Heart left ventricle (tissue), 16 donors: Measurements from ENCODE around the gene CHSY3. TPM values are rescaled to one million over a fixed set of nuclear protein-coding genes. Genes with fewer than 3 reads are reported as not detected.
A peak's percentile ranks its signal among the peaks of the same experiment; 100 is the strongest.

Source experiments
- ATAC-seq, 4 donors: fragments of 200-7000 bp; cut with Tn5 transposase; one replicate each; pipeline ENCODE4 v1.9.1; 2020 to 2022; ENCODE audit warnings: moderate library complexity in 4 of 4, mild to moderate bottlenecking in 3 of 4, moderate number of reproducible peaks in 1 of 4
- DNase-seq, 5 donors: peaks; one replicate each; pipeline ENCODE4 v3.0.0-alpha.2; 2020
- H3K27ac ChIP-seq, 12 donors: fragments of 200-600 bp; sonication (generic) in 4 of 12; one replicate each; pipeline versions ENCODE4 v1.5.0 to v1.8.0; 2016 to 2022; ENCODE audit warnings: mild to moderate bottlenecking in 2 of 12
- H3K27me3 ChIP-seq, 9 donors: fragments of 200-600 bp; sonication (generic) in 2 of 9; one replicate each; pipeline versions ENCODE4 v1.5.1 to v1.8.0; 2016 to 2022; ENCODE audit warnings: mild to moderate bottlenecking in 3 of 9
- H3K36me3 ChIP-seq, 9 donors: fragments of 200-600 bp; sonication (generic) in 2 of 9; one replicate each; pipeline versions ENCODE4 v1.5.0 to v1.8.0; 2018 to 2022; ENCODE audit warnings: mild to moderate bottlenecking in 2 of 9
- H3K4me1 ChIP-seq, 12 donors: fragments of 200-600 bp; sonication (generic) in 4 of 12; one replicate each; pipeline versions ENCODE4 v1.5.0 to v1.8.0; 2016 to 2022; ENCODE audit warnings: mild to moderate bottlenecking in 3 of 12
- H3K4me3 ChIP-seq, 12 donors: fragments of 200-600 bp; sonication (generic) in 4 of 12; one replicate each; pipeline versions ENCODE4 v1.5.0 to v1.8.0; 2017 to 2022; ENCODE audit warnings: mild to moderate bottlenecking in 9 of 12, moderate library complexity in 4 of 12
- H3K9me3 ChIP-seq, 12 donors: fragments of 200-600 bp; sonication (generic) in 4 of 12; one replicate each; pipeline versions ENCODE4 v1.5.0 to v1.8.0; 2016 to 2022; ENCODE audit warnings: mild to moderate bottlenecking in 1 of 12
- CTCF ChIP-seq, 12 donors: fragments of 200-600 bp; sonication (generic) in 4 of 12; IDR thresholded peaks; one replicate each; pipeline versions ENCODE4 v1.5.0 to v1.8.0; 2018 to 2022; ENCODE audit warnings: antibody characterized with exemption in 12 of 12, mild to moderate bottlenecking in 5 of 12
- POLR2A ChIP-seq, 2 donors: fragments of 450-650 bp; IDR thresholded peaks; one replicate each; pipeline ENCODE4 v1.6.1; 2017; ENCODE audit warnings: antibody characterized with exemption in 2 of 2, mild to moderate bottlenecking in 2 of 2, moderate library complexity in 2 of 2
- WGBS, 4 donors: extraction: QIAGEN DNeasy Blood & Tissue Kit in 2 of 4; methylation state at CpG; one replicate each; pipeline versions ENCODE4 v1.1.5 to v1.1.7; 2013 to 2018; 5-methylcytosine and 5-hydroxymethylcytosine counted together
- intact Hi-C, 10 donors: fragments of 100-400 bp; cut with DNase I; formaldehyde crosslinking; loops; one replicate each; pipeline versions ENCODE4 v1.11.1 to v1.14.2; 2022
- polyA plus RNA-seq, 2 donors: library from polyadenylated mRNA; stranded (reverse); fragments of 200-250 nt; gene quantifications; one replicate each; pipeline ENCODE4 v1.2.3, GENCODE V29; 2013
- total RNA-seq, 9 donors: library from RNA; depleted of rRNA in 2 of 9; stranded (reverse); fragments of >200 nt in 2 of 9; fragmentation: NEBNext Ultra II Directional in 3 of 9; extraction: Animal tissue kit (Norgen Biotek cat#: 25700) in 3 of 9; gene quantifications; one replicate each; pipeline versions ENCODE4 v1.1.0 to v1.2.4, GENCODE V29; 2016 to 2023
- donor health status: ischemic (EF 13 %, LVEDD 7.1; RV severe dilation, severe dysfunction).
- donor health status: healthy with polysubstance abuse.
- donor health status: DM: no; HTN: yes; CAD: no.
- donor health status: DM: no; HTN: no; CAD: no.
- donor health status: ischemic (EF 25% LVEDD 6.9; RV normal size, moderate dysfunction).
- donor health status: ischemic (EF 25% LVEDD 5.7; RV mildly dilated, moderate dysfunction).
- donor health status: healthy.
- donor health status: DM: yes; HTN: yes; CAD: no.
- donor health status: ischemic (EF 35%, LVEDD 5.7; RV mildly dilated, moderate dysfunction).
- donor health status: nonischemic (EF 11% LVEDD 7.7; RV severe dilation, severe dysfunction).
- donor health status: DM: yes; HTN: yes; CAD: no.
- donor health status: PGD.
- donor health status: ischemic (EF 29% LVEDD 5.4; RV normal size, mild dysfunction).
- donor health status: nonischemic (EF 23%, LVEDD 6.1; RV moderate dilation, normal function).

The CHSY3 gene
- total and polyA plus RNA-seq, 11 donors = 0.04 to 2.9 (median 1.0) TPM

DNA sequence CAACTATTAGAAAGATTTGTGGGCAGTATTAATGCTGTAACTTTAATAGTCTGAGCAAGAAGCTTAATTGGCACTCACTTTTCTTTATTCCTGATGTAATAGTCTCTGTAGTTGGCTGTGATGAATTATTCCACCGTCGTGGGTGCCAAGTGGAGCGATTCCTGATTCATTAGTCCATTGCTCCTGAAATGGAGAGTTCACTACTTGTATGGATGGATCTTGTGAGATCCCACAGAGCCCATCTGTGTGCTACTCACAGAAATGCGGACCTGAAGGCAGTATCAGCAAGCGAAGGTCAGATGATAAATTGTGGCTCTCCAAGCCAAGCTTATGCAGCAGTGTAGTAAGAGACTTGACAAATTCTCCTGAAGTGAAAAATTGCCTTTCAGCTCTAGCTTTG is 212.2 kb downstream of the CHSY3 start:
- ATAC-seq (peak in 2 of 4 donors; percentile 42 to 45), DNase-seq (no peak)
- no peak overlapping the region for H3K27ac ChIP-seq
- H3K36me3 ChIP-seq = no peaks in the 10 kb centered on the region
- peaks cover 0 to 4% (median 0%) of the 10 kb centered on the region in 12 donors for H3K4me1 ChIP-seq
- intact Hi-C loops = loop anchor here in 1 of 10 donors (10.0 kb wide), 1 partner anchor 988 kb away; no protein-coding TSS in a partner anchor
- WGBS, 4 donors = 68 to 77% (median 71%) methylated on average over 5 of the region's 5 CpGs
- H3K9me3 ChIP-seq = no peaks in the 10 kb centered on the region
- H3K4me3 ChIP-seq = no peak overlapping the region
- no peaks in the 10 kb centered on the region for H3K27me3 ChIP-seq
- TF ChIP-seq POLR2A (IDR thresholded peaks at IDR 0.05) (no peak), CTCF (IDR thresholded peaks at IDR 0.05) (no peak)

GRCh38 chr5:130116972-130117371 is 212.7 kb downstream of the CHSY3 start:
- H3K27me3 ChIP-seq = no peaks in the 10 kb centered on the region
- no peaks in the 10 kb centered on the region for H3K36me3 ChIP-seq
- H3K9me3 ChIP-seq = no peaks in the 10 kb centered on the region
- H3K4me1 ChIP-seq = peaks cover 0 to 4% (median 0%) of the 10 kb centered on the region in 12 donors
- ATAC-seq (no peak), DNase-seq (no peak)
- WGBS, 4 donors = 97 to 100% (median 98%) methylated on average over 1 of the region's 1 CpG
- no peak overlapping the region for H3K4me3 ChIP-seq
- no peak for TF ChIP-seq CTCF (IDR thresholded peaks at IDR 0.05)
- TF ChIP-seq POLR2A (IDR thresholded peaks at IDR 0.05) = no peak
- H3K27ac ChIP-seq = no peak overlapping the region
- intact Hi-C loops = loop anchor here in 1 of 10 donors (10.0 kb wide), 1 partner anchor 988 kb away; no protein-coding TSS in a partner anchor

DNA sequence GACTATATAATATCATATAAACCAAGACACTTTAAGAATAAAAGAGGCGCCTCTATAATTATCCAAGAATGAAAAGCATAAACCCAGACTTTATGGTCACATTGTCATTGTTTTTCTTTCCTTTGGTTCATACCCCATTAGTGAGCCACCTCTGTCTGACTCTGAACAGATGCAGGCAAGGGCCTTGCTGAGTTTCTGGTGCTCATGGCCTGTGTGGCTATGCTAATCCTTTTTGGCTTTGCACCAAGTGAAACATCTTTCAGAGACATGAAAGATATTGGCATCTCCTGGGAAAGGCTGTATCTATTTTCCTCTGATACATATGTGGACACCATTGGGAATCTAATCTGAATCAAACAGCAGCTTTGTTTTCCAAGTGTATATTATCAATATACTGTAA is 222.5 kb downstream of the CHSY3 start:
- intact Hi-C loops = no loop called here
- no peak for ATAC-seq

DNA sequence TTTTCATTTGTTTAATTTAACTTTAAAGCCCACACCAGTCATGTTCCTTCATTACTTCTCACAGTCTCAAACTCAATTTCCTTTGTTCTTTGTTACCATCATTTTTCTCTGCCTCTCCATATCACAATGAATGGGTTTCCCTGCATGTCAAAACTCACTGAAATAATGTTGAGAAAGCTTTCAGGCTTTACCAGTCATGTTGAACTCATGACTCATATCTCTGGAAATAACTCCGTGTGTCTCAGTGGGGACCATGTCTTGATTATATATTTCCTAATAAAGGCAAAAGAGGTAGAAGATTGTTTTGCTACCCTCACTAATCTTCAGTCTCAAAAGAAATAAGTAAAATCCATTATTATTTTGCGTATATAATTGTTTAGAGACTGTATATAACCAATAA is 231.2 kb downstream of the CHSY3 start:
- no peak for DNase-seq
- no peak overlapping the region for H3K4me3 ChIP-seq
- H3K27me3 ChIP-seq = no peaks in the 10 kb centered on the region
- 62 to 68% (median 64%) methylated on average over 2 of the region's 2 CpGs for WGBS, 4 donors
- ATAC-seq = peak in 2 of 4 donors; percentile 37 to 86
- peaks cover 0 to 20% (median 0%) of the 10 kb centered on the region in 12 donors for H3K4me1 ChIP-seq
- H3K36me3 ChIP-seq = no peaks in the 10 kb centered on the region
- TF ChIP-seq CTCF (IDR thresholded peaks at IDR 0.05) (no peak), POLR2A (IDR thresholded peaks at IDR 0.05) (no peak)
- intact Hi-C loops = no loop called here
- H3K9me3 ChIP-seq = no peaks in the 10 kb centered on the region
- peak overlapping the region in 5 of 12 donors; percentile 16 to 59 (median 32) for H3K27ac ChIP-seq

More for the DNA sequence above, 222.5 kb downstream of the CHSY3 start:
- Histone ChIP-seq H3K9me3 (no peaks in the 10 kb centered on the region), H3K27me3 (no peaks in the 10 kb centered on the region), H3K4me3 (no peak overlapping the region), H3K36me3 (no peaks in the 10 kb centered on the region), H3K27ac (no peak overlapping the region), H3K4me1 (no peaks in the 10 kb centered on the region)
- 84 to 96% (median 91%) methylated on average over 1 of the region's 1 CpG for WGBS, 4 donors
- TF ChIP-seq POLR2A (IDR thresholded peaks at IDR 0.05) (no peak), CTCF (IDR thresholded peaks at IDR 0.05) (no peak)
- DNase-seq = no peak
